Measurements from ENCODE around the gene SEC14L6.

The SEC14L6 gene

DNA sequence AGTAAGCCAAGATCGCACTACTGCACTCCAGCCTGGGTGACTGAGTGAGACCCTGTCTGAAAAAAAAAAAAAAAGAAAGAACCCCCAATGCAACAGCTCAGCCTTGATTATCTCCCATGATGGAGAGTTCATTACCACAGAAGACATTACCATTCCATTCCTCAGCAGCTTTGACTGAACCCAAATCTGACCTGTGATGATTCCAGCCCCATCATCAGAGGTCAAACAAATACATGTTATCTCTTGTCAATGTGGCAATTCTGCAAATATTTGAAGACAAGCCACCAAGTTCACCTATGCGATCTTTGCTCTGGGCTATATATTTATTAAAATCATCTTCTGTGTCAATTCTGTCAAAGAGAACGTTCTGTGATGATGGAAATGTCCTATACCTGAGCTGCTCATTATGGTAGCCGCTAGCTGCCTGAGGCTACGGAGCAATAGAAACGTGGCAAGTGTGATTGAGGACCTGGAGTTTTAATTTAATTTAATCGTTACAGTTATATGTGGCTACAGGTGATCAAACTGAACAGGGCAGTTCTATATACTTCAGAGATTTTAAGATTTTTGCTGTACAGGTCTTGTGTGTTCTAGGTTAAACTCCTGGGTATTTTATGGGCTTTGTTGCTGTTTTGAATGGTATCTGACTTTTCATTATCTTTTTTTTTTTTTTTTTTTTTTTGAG, 48.9 kb downstream of the SEC14L6 start:
- Histone ChIP-seq H3K4me1 (ENCODE audit: control insufficient read depth, low read length) (no peaks in the 10 kb centered on the region), H4K20me1 (ENCODE audit: control insufficient read depth, insufficient read depth, low read depth, low read length) (no peaks in the 10 kb centered on the region), H3K27ac (ENCODE audit: low read depth, low read length) (no peak overlapping the region), H3K4me3 (ENCODE audit: low read length) (no peak overlapping the region), H3K4me2 (ENCODE audit: low read length) (no peak overlapping the region), H3K9me2 (replicated peaks; ENCODE audit: control insufficient read depth, low read length) (no peaks in the 10 kb centered on the region), H3K79me2 (ENCODE audit: control insufficient read depth, low read length) (no peaks in the 10 kb centered on the region), H3F3A (ENCODE audit: control insufficient read depth, insufficient read depth) (no peaks in the 10 kb centered on the region), H3K9me3 (ENCODE audit: control insufficient read depth, insufficient read depth, low read length) (no peaks in the 10 kb centered on the region), H3K36me3 (ENCODE audit: control insufficient read depth, low read length) (no peaks in the 10 kb centered on the region), H3K27me3 (ENCODE audit: control insufficient read depth, low read length) (0 out of 2 replicates have a peak, but pooled peaks cover 3% of the 10 kb centered on the region)
- TF ChIP-seq, protein P1, sequence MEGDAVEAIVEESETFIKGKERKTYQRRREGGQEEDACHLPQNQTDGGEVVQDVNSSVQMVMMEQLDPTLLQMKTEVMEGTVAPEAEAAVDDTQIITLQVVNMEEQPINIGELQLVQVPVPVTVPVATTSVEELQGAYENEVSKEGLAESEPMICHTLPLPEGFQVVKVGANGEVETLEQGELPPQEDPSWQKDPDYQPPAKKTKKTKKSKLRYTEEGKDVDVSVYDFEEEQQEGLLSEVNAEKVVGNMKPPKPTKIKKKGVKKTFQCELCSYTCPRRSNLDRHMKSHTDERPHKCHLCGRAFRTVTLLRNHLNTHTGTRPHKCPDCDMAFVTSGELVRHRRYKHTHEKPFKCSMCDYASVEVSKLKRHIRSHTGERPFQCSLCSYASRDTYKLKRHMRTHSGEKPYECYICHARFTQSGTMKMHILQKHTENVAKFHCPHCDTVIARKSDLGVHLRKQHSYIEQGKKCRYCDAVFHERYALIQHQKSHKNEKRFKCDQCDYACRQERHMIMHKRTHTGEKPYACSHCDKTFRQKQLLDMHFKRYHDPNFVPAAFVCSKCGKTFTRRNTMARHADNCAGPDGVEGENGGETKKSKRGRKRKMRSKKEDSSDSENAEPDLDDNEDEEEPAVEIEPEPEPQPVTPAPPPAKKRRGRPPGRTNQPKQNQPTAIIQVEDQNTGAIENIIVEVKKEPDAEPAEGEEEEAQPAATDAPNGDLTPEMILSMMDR (IDR thresholded peaks at IDR 0.05; ENCODE audit: low read depth, low read length, poor library complexity, severe bottlenecking): no peak
- TF ChIP-seq EZH2phosphoT487 (IDR thresholded peaks at IDR 0.05; ENCODE audit: borderline replicate concordance, low read length): no peak

DNA sequence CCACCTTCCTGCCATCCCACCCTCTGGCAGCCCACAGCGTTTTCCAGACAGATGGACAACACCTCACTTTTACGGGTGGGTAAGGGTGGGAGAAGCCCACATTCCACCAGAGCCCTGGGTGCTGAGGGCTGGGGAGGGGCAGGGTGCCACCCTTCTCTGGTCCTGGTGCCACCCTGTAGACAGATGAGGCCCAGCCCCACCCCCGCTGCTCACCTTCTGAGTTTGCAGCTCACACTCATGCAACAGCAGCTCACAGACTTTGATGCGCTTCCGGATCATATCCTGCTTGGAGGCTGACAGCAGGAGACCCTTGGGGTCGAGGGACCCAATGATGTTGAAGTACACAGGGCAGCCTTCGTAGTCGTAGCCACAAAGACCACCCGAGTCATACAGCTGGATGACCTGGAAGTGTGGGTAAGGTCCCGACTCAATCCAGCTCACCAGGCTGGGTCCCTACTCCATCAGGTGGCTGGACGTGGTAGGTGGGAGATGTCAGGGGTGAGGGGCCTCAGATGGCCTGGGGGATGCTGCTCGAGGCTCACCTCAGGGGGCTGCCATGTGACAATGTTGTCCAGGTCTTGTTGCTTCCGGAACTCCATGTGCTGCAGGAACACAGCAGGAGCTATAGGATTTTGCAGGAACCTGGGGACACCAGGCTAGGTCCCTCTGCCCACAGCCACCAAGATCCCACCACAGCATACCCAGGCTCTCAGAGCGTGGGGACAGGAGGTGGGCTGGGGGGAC, 51.3 kb downstream of the SEC14L6 start:
- Histone ChIP-seq H3K27ac (ENCODE audit: low read depth, low read length) (no peak overlapping the region), H3K36me3 (ENCODE audit: control insufficient read depth, low read length) (no peaks in the 10 kb centered on the region), H3K79me2 (ENCODE audit: control insufficient read depth, low read length) (no peaks in the 10 kb centered on the region), H3K4me3 (ENCODE audit: low read length) (no peak overlapping the region), H3F3A (ENCODE audit: control insufficient read depth, insufficient read depth) (no peaks in the 10 kb centered on the region), H3K27me3 (ENCODE audit: control insufficient read depth, low read length) (0 out of 2 replicates have a peak, but pooled peaks cover 3% of the 10 kb centered on the region), H4K20me1 (ENCODE audit: control insufficient read depth, insufficient read depth, low read depth, low read length) (no peaks in the 10 kb centered on the region), H3K9me2 (replicated peaks; ENCODE audit: control insufficient read depth, low read length) (no peaks in the 10 kb centered on the region), H3K4me2 (ENCODE audit: low read length) (no peak overlapping the region), H3K9me3 (ENCODE audit: control insufficient read depth, insufficient read depth, low read length) (no peaks in the 10 kb centered on the region), H3K4me1 (ENCODE audit: control insufficient read depth, low read length) (no peaks in the 10 kb centered on the region)
- TF ChIP-seq, protein P1 (IDR thresholded peaks at IDR 0.05; ENCODE audit: low read depth, low read length, poor library complexity, severe bottlenecking): no peak
- TF ChIP-seq EZH2phosphoT487 (IDR thresholded peaks at IDR 0.05; ENCODE audit: borderline replicate concordance, low read length): no peak

DNA sequence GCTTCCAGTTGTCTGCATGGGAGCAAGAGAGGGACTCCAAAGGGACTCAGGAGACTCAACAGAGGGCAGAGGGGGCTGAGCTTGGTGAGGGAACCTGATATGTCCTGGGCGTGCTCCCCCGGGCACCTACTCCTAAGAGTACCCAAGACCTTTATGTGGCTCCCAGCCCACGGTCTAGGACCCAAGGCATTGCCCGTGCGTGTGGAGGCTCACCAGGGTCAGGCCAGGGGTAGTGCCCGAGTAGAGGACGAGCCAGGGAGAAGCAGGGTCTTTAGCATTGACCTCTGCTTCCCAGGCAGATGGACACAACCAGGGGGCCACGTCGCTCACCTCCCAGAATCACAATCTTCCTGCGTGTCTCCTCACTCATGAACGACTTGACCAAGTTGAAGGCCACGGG, 54.4 kb downstream of the SEC14L6 start:
- no peaks in the 10 kb centered on the region for H3K9me3 ChIP-seq (ENCODE audit: control insufficient read depth, insufficient read depth, low read length)

More for the DNA sequence above, 54.4 kb downstream of the SEC14L6 start:
- Histone ChIP-seq H3K4me1 (ENCODE audit: control insufficient read depth, low read length) (no peaks in the 10 kb centered on the region), H3K27ac (ENCODE audit: low read depth, low read length) (no peak overlapping the region), H3K4me2 (ENCODE audit: low read length) (no peak overlapping the region), H3K36me3 (ENCODE audit: control insufficient read depth, low read length) (no peaks in the 10 kb centered on the region), H3K4me3 (ENCODE audit: low read length) (no peak overlapping the region), H3K9me2 (replicated peaks; ENCODE audit: control insufficient read depth, low read length) (no peaks in the 10 kb centered on the region), H3K27me3 (ENCODE audit: control insufficient read depth, low read length) (0 out of 2 replicates have a peak, but pooled peaks cover 3% of the 10 kb centered on the region), H4K20me1 (ENCODE audit: control insufficient read depth, insufficient read depth, low read depth, low read length) (no peaks in the 10 kb centered on the region), H3F3A (ENCODE audit: control insufficient read depth, insufficient read depth) (no peaks in the 10 kb centered on the region), H3K79me2 (ENCODE audit: control insufficient read depth, low read length) (no peaks in the 10 kb centered on the region)
- TF ChIP-seq EZH2phosphoT487 (IDR thresholded peaks at IDR 0.05; ENCODE audit: borderline replicate concordance, low read length): no peak
- TF ChIP-seq, protein P1 (IDR thresholded peaks at IDR 0.05; ENCODE audit: low read depth, low read length, poor library complexity, severe bottlenecking): no peak

All from DOHH2 (cell line).